ENCODE results near the gene RNF214. TPM values are rescaled to one million over a fixed set of nuclear protein-coding genes. Genes with fewer than 3 reads are reported as not detected.
"Not testable (repeated sequence)": the region's sequence is repeated elsewhere in the genome, so short reads cannot be mapped to it uniquely, and the experiment has no call there.

RNF214 gene
- total RNA-seq, 1 donor from 2014 or later = 8.6 TPM

DNA sequence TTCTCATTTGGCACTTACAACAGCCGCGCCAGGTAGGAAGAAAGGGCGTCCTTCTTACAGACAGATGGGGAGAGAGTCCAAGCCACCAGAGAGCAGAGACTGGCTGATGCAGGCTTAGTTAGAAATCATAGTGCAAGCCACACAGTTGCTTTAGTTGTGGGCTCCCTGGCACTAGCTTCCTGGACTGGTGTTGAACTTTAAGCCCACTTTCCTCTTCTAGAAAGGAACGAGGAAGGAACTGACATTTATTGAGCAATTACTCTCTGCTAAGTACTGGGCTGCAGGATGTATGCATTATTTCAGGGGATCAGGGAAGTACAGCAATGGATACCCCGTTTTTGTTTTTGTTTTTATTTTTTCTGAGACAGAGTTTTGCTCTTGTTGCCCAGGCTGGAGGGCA, 80.6 kb downstream of the RNF214 start:
- no peak for DNase-seq (ENCODE audit: low read depth, low spot score)

GRCh38 chr11:117313828-117314768, 81.6 kb downstream of the RNF214 start:
- DNase-seq (ENCODE audit: low read depth, low spot score) = no peak

DNA sequence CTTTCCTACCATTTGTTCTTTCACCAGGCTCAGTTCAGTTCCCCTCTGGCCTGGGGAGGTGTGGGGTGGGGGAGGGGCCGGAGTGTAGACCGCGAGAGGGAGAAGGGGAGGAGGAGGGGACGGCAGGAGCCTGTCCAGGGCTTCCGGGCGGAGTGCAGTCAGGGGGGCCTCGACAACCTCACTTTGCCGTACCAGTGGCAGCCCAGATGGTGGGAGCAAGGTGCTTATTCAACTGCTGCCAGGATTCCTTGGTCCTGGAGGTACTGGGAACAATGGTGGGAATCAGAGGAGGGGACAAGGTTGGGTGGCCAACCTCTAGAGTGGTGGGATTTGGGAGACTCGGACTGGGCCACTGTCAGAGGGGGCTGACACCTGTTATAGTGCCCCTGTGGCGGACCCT, 82.4 kb downstream of the RNF214 start:
- DNase-seq (ENCODE audit: low read depth, low spot score) = no peak

DNA sequence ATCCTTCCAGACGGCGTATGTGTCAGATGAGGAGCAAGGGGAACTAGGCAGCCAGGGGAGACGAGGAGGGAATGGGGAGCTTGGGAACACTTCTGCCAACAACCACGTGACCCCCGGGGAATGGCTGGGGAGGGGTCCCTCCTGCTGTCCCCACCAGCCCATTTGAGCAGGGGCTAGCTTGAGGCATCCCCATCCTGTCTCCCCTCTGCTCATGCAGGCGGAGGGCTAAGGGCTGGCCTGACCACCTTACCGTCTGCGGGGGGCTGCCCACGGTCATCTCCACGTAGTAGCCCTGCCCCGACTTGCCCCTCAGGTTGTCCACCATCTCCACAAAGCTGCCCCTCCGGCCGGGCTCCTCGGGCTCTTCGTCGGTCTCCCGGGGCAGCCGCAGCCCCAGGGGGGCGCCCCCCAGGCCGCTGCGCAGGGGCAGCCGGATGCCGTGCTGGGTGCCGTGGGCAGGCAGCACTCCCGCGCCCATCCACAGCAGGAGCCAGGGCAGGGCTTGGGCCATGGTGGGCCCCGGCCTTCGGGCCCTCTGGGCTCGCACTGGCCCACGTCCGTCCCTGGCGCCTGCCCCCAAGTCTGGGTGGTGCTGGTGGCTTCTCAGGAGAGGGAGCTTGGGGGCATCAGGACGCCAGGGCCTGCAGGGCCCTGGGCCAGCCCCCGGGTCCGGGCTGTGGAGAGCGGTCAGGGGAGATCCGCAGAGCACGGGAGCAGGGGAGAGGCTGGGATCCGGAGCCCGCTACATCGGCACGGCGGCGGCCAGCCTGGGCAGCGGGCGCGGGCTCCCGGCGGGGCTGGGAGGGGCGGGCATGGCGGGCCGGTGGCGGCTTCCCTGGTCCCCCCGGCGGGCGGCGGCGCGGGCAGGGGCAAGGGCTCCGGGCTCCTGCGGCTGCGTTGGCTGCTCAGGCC, 83.1 kb downstream of the RNF214 start:
- no peak for DNase-seq (ENCODE audit: low read depth, low spot score)

DNA sequence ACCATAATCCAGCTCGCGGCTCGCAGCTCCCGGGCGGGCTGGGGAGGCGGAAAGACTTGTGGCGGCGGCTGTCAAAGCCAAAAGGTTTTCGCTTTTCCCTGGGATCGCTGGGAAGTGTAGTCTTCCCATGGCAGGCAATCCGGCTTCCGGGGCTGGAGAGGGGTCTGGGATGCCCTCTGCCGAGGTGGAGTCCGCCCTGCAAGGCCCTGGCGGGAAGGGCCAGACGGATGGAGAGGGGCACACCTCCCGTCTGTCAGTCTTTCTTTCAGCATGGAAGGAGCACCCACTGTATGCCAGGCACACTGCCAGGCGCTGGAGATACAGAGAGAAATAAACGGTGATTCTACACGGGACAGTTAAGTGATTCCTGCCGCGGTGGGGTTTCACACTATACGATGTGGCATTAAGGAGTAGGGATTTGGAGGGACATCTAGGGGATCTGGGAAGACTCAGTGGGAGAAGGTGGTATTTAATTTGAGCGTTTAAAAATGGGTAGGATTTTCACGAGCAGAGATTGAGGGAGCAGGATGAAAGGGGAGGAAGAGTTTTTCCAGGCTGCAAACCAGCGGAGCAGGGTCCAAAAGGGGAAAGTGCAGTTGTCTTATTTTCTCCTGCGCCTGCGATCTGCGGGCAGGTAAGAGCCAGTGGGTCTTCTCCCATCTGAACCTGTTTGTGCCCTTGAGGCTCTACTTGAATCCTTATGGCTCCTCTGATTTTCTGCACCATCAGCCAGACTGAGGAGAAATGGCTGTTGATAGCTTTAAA, 83.9 kb downstream of the RNF214 start, which contains the start of gene BACE1:
BACE1 (minus strand) TSS at position 60 of the 765 bp plus-strand sequence. CDS start 461 bp downstream, outside the sequence.
- DNase-seq (ENCODE audit: low read depth, low spot score) = peak; percentile 44

DNA sequence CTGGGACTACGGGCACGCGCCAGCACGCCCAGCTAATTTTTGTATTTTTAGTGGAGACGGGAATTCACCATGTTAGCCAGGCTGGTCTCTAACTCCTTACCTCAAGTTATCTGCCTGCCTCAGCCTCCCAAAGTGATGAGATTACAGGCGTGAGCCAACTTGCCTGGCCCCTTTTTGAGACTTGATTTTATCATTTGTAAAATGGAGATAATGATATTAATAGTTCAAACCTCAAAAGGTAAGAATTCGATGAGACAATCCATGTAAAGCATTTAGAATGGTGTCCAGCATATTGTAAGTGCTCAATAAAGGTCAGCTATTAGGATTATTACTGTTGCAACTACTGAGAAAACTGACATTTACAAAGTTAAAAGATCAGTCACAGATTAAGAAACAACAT, 86.3 kb downstream of the RNF214 start:
- no peak for DNase-seq (ENCODE audit: low read depth, low spot score)

DNA sequence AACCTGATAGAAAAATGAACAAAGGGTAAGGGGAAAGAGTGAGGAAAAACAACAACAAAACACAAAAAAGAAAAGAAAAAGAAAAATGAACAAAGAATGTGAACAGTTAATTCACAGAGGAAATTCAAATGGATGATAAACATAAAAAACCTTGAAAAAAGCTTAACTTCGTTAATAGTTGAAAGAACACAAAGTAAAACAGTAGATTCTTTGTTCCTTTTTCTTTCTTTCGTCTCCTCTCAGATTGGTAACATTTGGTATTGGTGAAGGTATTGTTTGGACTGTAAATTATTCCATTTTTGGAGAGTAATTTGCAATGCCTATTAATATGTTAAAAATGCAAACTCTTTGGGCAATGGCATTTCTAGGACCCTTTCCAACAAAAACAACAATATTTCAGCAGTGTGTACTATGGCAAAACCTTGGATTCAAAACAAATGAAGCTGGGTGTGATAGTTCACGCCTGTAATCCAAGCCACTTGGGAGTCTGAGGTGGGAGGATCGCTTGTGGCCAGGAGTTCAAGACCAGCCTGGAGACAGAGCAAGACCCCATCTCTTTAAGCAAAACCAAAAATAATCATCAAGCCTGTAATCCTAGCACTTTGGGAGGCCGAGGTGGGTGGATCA, 86.9 kb downstream of the RNF214 start:
- DNase-seq (ENCODE audit: low read depth, low spot score) = peak; percentile 22

DNA sequence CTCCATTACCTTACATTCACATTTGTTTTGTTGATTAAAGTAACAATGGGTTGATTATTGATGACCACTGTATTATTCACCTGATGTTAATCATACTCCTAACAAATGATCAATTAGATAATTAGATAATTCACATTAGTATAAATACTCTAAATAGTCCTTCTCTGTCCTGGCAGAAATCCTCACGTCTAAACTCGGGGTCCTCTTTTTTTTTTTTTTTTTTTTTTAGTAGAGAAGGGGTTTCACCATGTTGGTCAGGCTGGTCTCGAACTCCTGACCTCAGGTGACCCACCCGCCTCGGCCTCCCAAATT, 94.7 kb downstream of the RNF214 start:
- DNase-seq (ENCODE audit: low read depth, low spot score) = not testable (repeated sequence)

- DNase-seq (ENCODE audit: low read depth, low spot score) = peak; percentile 85
These were observed 95.3 kb downstream of the RNF214 start, which contains the start of gene CEP164 for GRCh38 chr11:117327567-117328374. CEP164 (plus strand) TSS chr11:117327854; CDS start chr11:117338587, 10,733 bp downstream.

- no peak for DNase-seq (ENCODE audit: low read depth, low spot score)
These were observed 96.0 kb downstream of the RNF214 start for GRCh38 chr11:117328375-117329010.

GRCh38 chr11:117332843-117333242, 100.4 kb downstream of the RNF214 start:
- DNase-seq (ENCODE audit: low read depth, low spot score) = no peak

GRCh38 chr11:117333917-117334316, 101.4 kb downstream of the RNF214 start:
- no peak for DNase-seq (ENCODE audit: low read depth, low spot score)

DNA sequence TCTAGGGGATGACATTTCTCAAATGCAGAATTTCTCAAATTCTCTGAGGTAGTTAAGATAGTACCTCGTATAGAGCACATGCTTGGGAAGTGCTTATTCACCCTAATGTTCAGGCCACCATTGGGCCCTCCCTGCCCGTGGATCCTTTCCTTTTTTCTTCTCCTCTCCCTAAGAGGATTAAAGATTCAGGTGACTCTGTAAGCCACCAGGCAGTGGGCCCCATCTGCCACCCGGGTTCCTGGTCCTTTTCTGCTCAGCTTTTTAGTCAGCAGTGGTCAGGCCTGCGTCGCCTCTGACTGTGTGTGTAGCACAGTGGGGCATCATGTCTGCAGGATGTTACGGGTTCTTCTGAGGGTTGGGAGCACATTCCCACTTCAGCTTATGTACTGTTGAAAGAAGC, 102.4 kb downstream of the RNF214 start:
- no peak for DNase-seq (ENCODE audit: low read depth, low spot score)

DNA sequence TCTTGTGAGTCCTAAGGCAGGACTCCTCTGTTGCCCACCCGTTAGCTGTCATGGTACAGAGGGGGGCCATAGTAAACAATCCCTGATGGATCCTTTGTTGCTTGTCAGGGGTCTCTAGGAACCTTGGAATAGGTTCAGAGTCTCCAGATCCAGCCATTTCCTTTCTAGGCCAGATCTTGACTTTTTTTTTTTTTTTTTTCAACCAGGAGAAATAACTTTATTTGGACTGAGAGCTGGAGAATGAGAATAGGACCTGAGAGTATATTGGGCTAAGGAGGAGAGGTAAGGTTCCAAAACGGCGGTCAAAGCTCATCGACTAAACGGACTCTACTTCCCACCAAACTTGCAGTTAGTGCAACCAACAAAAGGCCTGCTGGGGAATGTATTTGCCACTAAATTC, 102.9 kb downstream of the RNF214 start:
- DNase-seq (ENCODE audit: low read depth, low spot score) = no peak

Other genes with a start within 250 kb of the RNF214 start
- 7.2 and 9.9 TPM in 2 replicates for gene SIK3, start 134.2 kb upstream of the RNF214 start, total RNA-seq
- gene PAFAH1B2, start 88.4 kb upstream of the RNF214 start, total RNA-seq = 215 and 280 TPM in 2 replicates
- 12.5 and 13.1 TPM in 2 replicates for gene SIDT2, start 53.9 kb upstream of the RNF214 start, total RNA-seq
- 41.3 and 92.3 TPM in 2 replicates for gene TAGLN, start 33.3 kb upstream of the RNF214 start, total RNA-seq
- 47.7 and 82.4 TPM in 2 replicates for gene PCSK7, start 598 bp upstream of the RNF214 start, total RNA-seq
- 1.8 and 2.0 TPM in 2 replicates for gene BACE1-AS, start 58.7 kb downstream of the RNF214 start, total RNA-seq
- 9.3 and 12.4 TPM in 2 replicates for gene BACE1, start 83.6 kb downstream of the RNF214 start, total RNA-seq
- 28.8 and 32.8 TPM in 2 replicates for gene CEP164, start 95.2 kb downstream of the RNF214 start, total RNA-seq

Data from pulmonary artery endothelial cell (primary cell).